C4-2B (cell line): ENCODE measurements around the gene ACTL6B.

Experiments used
- ZFX ChIP-seq: fragments of 450-650 bp; IDR thresholded peaks from 2 replicates; pipeline ENCODE4 v1.6.1; 2017
- TF ChIP-seq, protein P1 (sequence below): fragments of 450-650 bp; conservative IDR thresholded peaks from 2 replicates; pipeline ENCODE4 v1.5.1; 2017; ENCODE audit warnings: mild to moderate bottlenecking

- TF ChIP-seq, protein P1, sequence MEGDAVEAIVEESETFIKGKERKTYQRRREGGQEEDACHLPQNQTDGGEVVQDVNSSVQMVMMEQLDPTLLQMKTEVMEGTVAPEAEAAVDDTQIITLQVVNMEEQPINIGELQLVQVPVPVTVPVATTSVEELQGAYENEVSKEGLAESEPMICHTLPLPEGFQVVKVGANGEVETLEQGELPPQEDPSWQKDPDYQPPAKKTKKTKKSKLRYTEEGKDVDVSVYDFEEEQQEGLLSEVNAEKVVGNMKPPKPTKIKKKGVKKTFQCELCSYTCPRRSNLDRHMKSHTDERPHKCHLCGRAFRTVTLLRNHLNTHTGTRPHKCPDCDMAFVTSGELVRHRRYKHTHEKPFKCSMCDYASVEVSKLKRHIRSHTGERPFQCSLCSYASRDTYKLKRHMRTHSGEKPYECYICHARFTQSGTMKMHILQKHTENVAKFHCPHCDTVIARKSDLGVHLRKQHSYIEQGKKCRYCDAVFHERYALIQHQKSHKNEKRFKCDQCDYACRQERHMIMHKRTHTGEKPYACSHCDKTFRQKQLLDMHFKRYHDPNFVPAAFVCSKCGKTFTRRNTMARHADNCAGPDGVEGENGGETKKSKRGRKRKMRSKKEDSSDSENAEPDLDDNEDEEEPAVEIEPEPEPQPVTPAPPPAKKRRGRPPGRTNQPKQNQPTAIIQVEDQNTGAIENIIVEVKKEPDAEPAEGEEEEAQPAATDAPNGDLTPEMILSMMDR: no peak
- TF ChIP-seq ZFX: no peak
Measured at GRCh38 chr7:100626530-100627237, 29.6 kb downstream of the ACTL6B start.
